UCSD-AML1 (cell line): ENCODE data around the gene UBQLN2.
"Not testable (repeated sequence)": the region's sequence is repeated elsewhere in the genome, so short reads cannot be mapped to it uniquely, and the experiment has no call there.

Source experiments
- DNase-seq: peaks from one replicate; lab custom pipeline; 2025; ENCODE audit not compliant: unreplicated experiment; lab: John Stamatoyannopoulos, UW

UBQLN2 gene

GRCh38 chrX:56563231-56564161, at the start of gene UBQLN2:
UBQLN2 (plus strand) TSS chrX:56563627; CDS start chrX:56563874, 247 bp downstream.
- DNase-seq = peak; percentile 77

GRCh38 chrX:56519642-56520041, 43.8 kb upstream of the UBQLN2 start:
- no peak for DNase-seq

GRCh38 chrX:56529482-56530007, 33.9 kb upstream of the UBQLN2 start:
- DNase-seq = not testable (repeated sequence)

GRCh38 chrX:56530011-56530410, 33.4 kb upstream of the UBQLN2 start:
- DNase-seq = no peak

- DNase-seq = no peak
Measured at GRCh38 chrX:56550667-56551066, 12.8 kb upstream of the UBQLN2 start.

GRCh38 chrX:56554870-56555269, 8.6 kb upstream of the UBQLN2 start:
- DNase-seq = no peak

- DNase-seq = no peak
Measured at GRCh38 chrX:56557376-56557929, 6.0 kb upstream of the UBQLN2 start.

- no peak for DNase-seq
Measured at GRCh38 chrX:56564164-56564885, 898 bp downstream of the UBQLN2 start.

- no peak for DNase-seq
Measured at GRCh38 chrX:56564921-56565840, 1.8 kb downstream of the UBQLN2 start.

GRCh38 chrX:56569378-56570057, 6.1 kb downstream of the UBQLN2 start:
- no peak for DNase-seq

- no peak for DNase-seq
Measured at GRCh38 chrX:56572975-56573374, 9.5 kb downstream of the UBQLN2 start.

- no peak for DNase-seq
Measured at GRCh38 chrX:56574861-56575260, 11.4 kb downstream of the UBQLN2 start.

GRCh38 chrX:56576721-56577120, 13.3 kb downstream of the UBQLN2 start:
- no peak for DNase-seq

- no peak for DNase-seq
Measured at GRCh38 chrX:56588397-56589188, 25.2 kb downstream of the UBQLN2 start.

- not testable (repeated sequence) for DNase-seq
Measured at GRCh38 chrX:56591830-56592229, 28.4 kb downstream of the UBQLN2 start.

GRCh38 chrX:56600141-56600540, 36.7 kb downstream of the UBQLN2 start:
- no peak for DNase-seq

GRCh38 chrX:56600987-56601386, 37.6 kb downstream of the UBQLN2 start:
- no peak for DNase-seq

- no peak for DNase-seq
Measured at GRCh38 chrX:56615282-56615681, 51.9 kb downstream of the UBQLN2 start.
